Loucy (cell line): ENCODE measurements around the gene TMEM117.

Experiments used
- EZH2phosphoT487 ChIP-seq: fragments of 200-600 bp; IDR thresholded peaks from 2 replicates; pipeline ENCODE4 v1.6.1; 2018; ENCODE audit warnings: antibody characterized with exemption, mild to moderate bottlenecking, moderate library complexity, borderline replicate concordance
- TF ChIP-seq, protein P1 (sequence below): fragments of 200-600 bp; sonication (generic); conservative IDR thresholded peaks from 2 replicates; pipeline ENCODE4 v1.5.1; 2014; ENCODE audit warnings: mild to moderate bottlenecking, antibody characterized with exemption, low read length

DNA sequence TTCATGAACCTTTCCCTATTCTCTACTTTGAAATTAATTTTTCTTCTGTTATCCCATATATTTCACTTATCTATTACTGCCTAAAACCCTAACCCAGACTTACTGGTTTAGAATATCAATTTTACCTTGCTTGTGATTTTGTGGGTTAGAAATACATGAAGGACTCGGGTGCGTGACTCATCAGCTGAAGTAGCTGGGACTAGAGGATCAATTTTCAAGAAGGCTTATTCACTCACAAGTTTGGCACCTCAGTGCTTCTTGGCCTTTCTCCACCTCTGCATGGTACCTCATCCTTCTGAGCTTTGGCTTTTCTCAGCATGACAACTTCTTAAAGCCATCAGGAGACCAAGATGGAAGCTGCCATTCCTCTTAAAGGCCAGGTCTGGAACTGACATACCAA lies 57.8 kb downstream of the TMEM117 start:
- TF ChIP-seq, protein P1, sequence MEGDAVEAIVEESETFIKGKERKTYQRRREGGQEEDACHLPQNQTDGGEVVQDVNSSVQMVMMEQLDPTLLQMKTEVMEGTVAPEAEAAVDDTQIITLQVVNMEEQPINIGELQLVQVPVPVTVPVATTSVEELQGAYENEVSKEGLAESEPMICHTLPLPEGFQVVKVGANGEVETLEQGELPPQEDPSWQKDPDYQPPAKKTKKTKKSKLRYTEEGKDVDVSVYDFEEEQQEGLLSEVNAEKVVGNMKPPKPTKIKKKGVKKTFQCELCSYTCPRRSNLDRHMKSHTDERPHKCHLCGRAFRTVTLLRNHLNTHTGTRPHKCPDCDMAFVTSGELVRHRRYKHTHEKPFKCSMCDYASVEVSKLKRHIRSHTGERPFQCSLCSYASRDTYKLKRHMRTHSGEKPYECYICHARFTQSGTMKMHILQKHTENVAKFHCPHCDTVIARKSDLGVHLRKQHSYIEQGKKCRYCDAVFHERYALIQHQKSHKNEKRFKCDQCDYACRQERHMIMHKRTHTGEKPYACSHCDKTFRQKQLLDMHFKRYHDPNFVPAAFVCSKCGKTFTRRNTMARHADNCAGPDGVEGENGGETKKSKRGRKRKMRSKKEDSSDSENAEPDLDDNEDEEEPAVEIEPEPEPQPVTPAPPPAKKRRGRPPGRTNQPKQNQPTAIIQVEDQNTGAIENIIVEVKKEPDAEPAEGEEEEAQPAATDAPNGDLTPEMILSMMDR: no peak
- no peak for TF ChIP-seq EZH2phosphoT487
